ENCODE measurements around the gene KCNQ1.

The KCNQ1 gene

GRCh38 chr11:2426221-2426620 is 18.6 kb upstream of the KCNQ1 start:
- DNase-seq = no peak

- no peak for DNase-seq
These were observed 17.8 kb upstream of the KCNQ1 start for GRCh38 chr11:2426826-2427521.

- DNase-seq = no peak
These were observed 17.0 kb upstream of the KCNQ1 start for GRCh38 chr11:2427721-2428321.

GRCh38 chr11:2428322-2428795 is 16.4 kb upstream of the KCNQ1 start:
- DNase-seq = peak; percentile 77 to 90

GRCh38 chr11:2431395-2431794 is 13.4 kb upstream of the KCNQ1 start:
- no peak for DNase-seq

GRCh38 chr11:2432171-2432621 is 12.6 kb upstream of the KCNQ1 start:
- no peak for DNase-seq

DNA sequence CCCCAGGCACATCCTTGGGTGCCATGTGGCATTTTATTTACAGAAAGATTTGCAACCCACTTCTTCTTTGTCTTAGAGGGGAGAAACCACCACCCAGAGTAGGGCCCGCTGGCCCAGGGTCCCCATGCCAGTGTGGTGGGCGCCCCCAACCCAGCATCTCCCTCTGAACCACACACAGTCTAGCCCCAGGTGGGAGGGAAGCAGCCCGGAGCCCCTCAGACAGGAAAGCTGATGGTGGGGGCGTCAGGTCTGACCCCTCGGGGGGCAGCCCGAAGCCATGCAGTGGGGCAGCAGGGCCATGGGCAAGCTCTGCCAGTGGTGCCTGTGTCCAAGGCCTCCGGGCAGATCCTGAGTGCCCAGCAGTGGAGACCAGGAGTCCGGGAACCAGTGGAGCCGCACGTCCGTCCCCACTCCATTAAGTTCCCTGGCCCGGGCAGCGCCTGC is 12.2 kb upstream of the KCNQ1 start:
- no peak for DNase-seq

- DNase-seq = no peak
These were observed 11.5 kb upstream of the KCNQ1 start for GRCh38 chr11:2433106-2433925.

GRCh38 chr11:2434008-2434407 is 10.8 kb upstream of the KCNQ1 start:
- no peak for DNase-seq

DNA sequence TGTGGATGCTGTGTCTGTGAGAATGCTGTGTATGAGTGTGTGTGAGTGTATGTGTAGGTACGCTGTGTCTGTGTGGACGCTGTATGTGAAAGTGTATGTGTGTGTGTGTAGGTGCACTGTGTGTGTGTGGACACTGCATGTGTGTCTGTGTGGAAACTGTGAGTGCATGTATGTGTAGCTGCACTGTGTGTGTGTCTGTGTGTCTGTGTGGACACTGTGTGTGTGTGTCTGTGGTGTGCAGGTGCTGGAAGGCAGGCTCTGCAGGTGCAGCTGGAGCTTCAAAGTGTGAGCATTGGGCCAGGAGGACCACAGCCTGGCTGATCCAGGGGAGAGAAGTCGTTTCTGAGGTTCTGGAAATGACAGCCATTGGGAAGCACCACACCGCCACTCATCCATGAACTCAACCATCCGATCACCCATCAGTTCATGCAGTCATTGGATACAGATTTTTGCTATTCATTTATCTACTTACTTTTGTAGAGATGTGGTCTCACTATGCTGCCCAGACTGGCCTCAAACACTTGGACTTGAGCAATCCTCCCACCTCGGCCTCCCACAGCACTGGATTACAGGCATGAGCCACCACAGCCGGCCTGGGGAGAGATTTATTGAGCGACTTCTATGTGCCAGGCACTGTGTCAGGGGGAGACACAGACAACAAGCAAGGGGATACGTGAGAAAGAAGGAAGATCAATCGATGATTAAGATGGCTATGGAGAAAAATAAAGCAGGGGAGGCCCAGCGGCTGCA is 10.1 kb upstream of the KCNQ1 start:
- DNase-seq = no peak

- no peak for DNase-seq
These were observed 9.4 kb upstream of the KCNQ1 start for GRCh38 chr11:2435288-2436012.

DNA sequence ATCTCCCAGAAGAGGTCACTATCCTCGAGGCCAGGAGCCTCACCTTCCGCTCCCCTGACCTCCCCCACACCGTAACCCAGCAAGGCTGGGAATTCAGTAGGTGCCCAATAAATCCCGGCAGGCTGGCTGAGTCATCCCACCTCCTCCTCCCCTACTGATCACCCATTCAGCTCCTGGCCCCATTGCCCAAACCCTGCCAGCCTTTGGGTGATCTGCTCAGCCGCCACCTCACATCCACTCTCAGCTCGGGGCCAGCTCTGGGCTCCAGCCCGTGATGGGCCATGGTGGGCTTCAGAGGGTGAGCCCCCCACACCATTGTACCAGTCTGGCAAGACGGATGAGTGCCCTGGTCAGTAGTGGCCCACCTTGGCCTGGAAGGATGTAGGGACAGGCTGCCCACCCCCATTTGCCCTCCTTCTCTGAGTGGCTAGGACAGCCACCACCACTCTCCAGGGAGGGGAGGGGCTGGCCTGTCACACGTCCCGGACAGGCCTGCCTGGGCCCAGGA is 8.7 kb upstream of the KCNQ1 start:
- no peak for DNase-seq

DNA sequence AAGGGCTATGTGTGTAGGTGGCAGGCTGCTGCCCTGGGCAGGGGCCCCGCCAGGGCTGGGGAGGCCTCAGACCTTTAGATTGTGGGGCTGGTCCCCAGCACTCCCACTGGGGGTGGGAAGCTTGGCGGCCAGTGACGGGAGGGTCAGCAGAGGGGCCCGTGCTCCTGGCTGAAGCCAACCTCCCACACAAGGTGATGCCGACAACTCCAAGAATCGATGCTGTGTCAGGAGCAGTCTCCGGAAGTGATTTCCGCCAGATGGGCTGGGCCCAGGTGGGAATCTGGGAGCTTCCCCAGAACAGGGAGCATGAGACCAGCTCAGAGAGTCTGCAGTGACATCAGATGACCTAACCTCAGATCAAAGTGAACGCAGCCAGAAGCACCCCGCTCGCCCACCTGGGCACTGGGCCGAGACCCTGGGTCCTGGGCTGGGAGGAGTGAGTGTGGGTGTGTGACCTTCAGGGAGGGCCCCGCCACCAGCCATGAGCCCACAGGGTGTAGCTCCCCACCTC is 8.2 kb upstream of the KCNQ1 start:
- DNase-seq = no peak

DNA sequence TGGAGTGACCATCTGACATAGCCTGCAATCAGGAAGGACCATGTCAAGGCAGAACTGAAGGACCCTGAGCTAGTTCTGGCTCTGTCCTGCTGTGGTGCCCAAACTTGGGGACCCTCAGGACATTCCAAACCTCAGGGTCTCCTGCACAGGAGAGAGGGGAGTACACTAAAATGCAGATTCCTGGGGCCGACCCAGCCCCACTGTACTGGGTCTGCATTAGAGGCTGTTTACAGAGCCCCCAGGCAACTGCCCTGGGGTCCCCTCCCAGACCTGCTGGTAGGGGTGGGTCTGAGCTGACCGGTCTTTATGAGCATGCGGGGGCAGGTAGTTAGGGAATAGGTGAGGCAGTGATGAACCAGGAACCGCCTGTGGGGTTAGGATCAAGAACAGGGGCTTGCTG is 7.3 kb upstream of the KCNQ1 start:
- no peak for DNase-seq

DNA sequence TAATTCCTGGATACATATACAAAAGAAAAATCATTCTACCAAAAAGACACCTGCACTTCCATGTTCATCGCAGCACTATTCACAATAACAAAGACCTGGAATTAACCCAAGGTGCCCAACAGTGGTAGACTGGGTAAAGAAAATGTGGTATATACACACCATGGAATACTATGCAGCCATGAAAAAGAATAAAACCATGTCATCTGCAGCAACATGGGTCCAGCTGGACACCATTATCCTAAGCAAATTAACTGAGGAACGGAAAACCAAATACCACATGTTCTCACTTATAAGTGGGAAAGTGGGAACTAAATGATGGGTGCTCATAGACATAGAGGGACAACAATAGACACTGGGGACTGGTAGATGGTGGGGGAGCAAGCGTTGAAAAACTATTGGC is 5.0 kb upstream of the KCNQ1 start:
- DNase-seq = no peak

- no peak for DNase-seq
These were observed 4.2 kb upstream of the KCNQ1 start for GRCh38 chr11:2440646-2441045.

DNA sequence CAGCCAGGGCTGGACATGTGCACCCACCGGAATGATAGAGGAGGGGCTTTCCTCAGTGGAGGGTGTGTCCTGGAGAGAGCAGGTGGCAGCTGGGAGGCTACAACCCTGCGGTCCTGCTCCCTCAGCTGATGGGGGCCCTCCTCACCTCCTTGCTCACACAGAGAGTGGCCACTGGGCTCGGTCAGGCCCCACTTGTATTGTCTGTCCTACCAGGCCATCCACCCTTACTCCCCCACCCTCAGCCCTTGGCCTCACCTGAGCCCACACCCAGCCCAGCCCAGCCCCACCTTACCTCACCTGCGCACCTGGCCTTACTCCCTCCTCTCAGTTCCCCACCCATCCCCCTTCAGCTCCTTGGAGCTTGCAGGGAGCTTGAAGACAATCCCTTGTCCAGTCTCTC is 3.6 kb upstream of the KCNQ1 start:
- DNase-seq = no peak

GRCh38 chr11:2442589-2442988 is 2.2 kb upstream of the KCNQ1 start:
- DNase-seq = peak in 1 of 2 experiments; percentile 21

DNA sequence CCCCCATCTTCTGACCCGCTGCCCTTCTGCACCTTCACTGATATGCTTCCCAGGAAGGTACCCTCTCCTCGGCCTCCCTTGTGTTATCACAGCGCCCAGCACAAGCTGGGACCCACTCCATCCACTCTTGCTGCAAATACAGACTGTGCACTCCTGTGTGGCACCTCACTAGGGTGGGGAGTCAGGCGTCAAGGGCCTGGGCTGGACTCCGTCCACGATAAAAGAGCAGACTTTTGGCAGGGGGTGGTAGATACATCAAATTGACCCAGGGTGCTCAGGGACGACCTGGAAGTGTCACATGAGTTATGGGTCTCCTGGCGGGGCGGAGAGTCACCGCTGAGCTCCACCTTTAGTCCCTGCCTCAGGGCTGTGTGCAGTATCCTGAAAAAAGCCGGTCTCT is 1.4 kb upstream of the KCNQ1 start:
- DNase-seq = no peak

- peak; percentile 76 to 81 for DNase-seq
These were observed 657 bp upstream of the KCNQ1 start, which contains the start of gene TRPM5 for GRCh38 chr11:2443881-2444820. Gene TRPM5 (minus strand): TSS chr11:2444514. CDS start chr11:2423036, 21,478 bp downstream.

Data from stimulated activated CD4-positive, alpha-beta T cell treated with anti-CD3 and anti-CD28 coated beads, Interleukin-4, amount 100 ng/mL, for 4 hours (primary cell).